GM21529 (cell line): ENCODE measurements around the gene CYTL1.

Experiments
- ATAC-seq: cut with Tn5 transposase; IDR thresholded peaks from one replicate; pipeline ENCODE4 v1.9.1; 2021; ENCODE audit not compliant: unreplicated experiment

The CYTL1 gene

DNA sequence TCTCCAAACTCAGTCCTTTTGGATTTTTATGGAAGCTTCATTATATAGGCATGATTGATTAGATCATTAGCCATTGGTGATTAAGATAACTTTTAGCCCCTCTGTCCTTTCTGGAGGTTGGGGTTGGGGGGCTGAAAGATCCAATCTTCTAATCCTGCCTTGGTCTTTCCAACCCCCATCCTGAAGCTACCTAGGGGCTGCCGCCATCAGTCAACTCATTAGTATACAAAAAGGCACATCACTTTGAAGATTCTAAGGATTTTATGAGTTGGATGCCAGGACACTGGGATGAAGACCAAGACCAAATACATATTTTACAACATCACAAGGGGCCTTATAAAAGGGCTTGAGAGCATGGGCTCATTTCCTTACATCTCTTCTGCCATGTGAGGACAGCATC lies 47.5 kb downstream of the CYTL1 start:
- ATAC-seq = no peak

DNA sequence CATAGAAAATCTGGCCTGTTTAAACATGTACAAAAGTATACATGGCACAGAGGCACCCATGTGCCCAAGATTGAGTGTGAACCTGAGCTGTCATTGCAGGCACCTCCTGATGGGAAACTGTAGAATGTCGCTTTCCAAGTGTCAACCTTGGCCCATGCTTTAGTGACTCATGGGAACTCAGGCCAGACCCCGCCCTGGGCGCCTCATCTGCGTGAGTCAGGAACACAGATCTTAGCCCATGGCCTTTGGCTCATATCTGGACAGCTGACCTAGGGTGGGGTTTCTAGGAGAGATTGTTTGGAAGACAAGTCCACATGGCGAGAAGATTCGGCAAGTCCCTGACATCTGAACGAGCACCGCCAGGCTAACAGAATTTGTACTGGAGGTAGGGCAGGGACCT lies 50.0 kb downstream of the CYTL1 start:
- ATAC-seq = no peak

DNA sequence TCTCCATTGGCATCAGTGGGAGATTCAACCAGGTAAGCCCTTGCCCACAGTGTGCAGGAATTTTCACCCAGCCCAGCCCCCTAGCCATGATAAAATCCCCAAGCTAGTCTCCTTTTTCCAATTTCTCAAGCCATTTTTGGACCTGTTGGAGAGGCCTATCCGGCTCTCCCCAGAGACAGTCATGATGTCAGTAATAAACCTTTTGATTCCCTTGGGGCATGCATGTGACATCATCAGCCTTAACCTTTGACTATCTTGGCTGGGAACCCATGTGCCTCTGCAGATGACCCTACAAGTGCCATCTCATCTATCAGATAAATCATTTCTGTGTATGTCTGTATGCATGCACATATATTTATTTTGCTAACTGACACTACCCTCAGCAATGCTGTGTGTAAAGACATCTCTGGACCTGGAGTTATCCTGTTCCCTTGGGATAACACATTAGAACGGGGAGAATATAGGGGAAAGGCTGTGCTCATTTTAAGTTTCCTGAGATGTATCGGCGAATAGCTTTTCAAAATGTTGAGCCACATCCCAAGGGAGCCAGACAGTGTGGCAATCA lies 51.0 kb downstream of the CYTL1 start:
- ATAC-seq = no peak
